HCT116 (cell line): ENCODE data around the gene SPINK2. TPM values are rescaled to one million over a fixed set of nuclear protein-coding genes. Genes with fewer than 3 reads are reported as not detected.

ENCODE experiments used
- ATAC-seq: fragments of 200-7000 bp; cut with Tn5 transposase; 2 replicates; pipeline ENCODE4 v1.9.1; 2020; ENCODE audit warnings: mild to moderate bottlenecking, moderate library complexity
- BruUV-seq: library from RNA; stranded (reverse); fragments of 400-500 nt; replicated peaks from 2 replicates; lab custom pipeline; 2021; lab: Mats Ljungman, UMichigan
- CTCF ChIA-PET: fragments of 300-600 bp; sonication (Branson Sonifier 250); formaldehyde crosslinking; loops from one replicate; lab custom pipeline; 2021; ENCODE audit warnings: antibody characterized with exemption; lab: Charles Lee
- POLR2A ChIA-PET: fragments of 300-600, 350-600 bp; sonication (Branson Sonifier 250); formaldehyde crosslinking; loops from one replicate; lab custom pipeline; 2021; ENCODE audit warnings: antibody characterized with exemption; lab: Charles Lee
- RAD21 ChIA-PET, 2 experiments: fragments of 300-600 bp; sonication (Branson Sonifier 250); formaldehyde crosslinking; loops; one replicate each; lab custom pipeline; 2023; ENCODE audit warnings: low total read pairs in 2 of 2; ENCODE audit not compliant: uncharacterized antibody in 2 of 2, unreplicated experiment in 2 of 2, low non-redundant PET in 1 of 2; lab: Charles Lee
- DNase-seq: peaks from one replicate; pipeline ENCODE4 v3.0.0-alpha.2; 2010; ENCODE audit warnings: low read depth, low spot score
- H2AFZ ChIP-seq: fragments of 200-600 bp; shearing (Covaris generic), sonication (generic); 2 replicates; pipeline ENCODE4 v1.6.1; 2017; ENCODE audit warnings: low read depth, mixed run types, mixed read lengths, antibody characterized with exemption, low read length; ENCODE audit not compliant: poor library complexity, severe bottlenecking
- H3K27ac ChIP-seq: 2 replicates; pipeline ENCODE4 v1.5.1; 2012; ENCODE audit warnings: low read depth, low read length
- H3K27me3 ChIP-seq: fragments of 200-600 bp; sonication (generic); 2 replicates; pipeline ENCODE4 v1.6.1; 2016; ENCODE audit warnings: mixed run types, low read length, mixed read lengths; ENCODE audit not compliant: insufficient read depth
- H3K36me3 ChIP-seq, 2 experiments: fragments of 200-500 bp in 1 of 2; fragments of 200-600 bp in 1 of 2; sonication (Bioruptor generic) in 1 of 2; sonication (generic) in 1 of 2; 2 replicates each; pipeline versions ENCODE4 v1.5.1 to v1.6.1; 2014 to 2016; ENCODE audit warnings: low read length in 2 of 2, inconsistent platforms in 1 of 2, mixed read lengths in 1 of 2, mixed run types in 1 of 2; ENCODE audit not compliant: insufficient read depth in 2 of 2, control insufficient read depth in 1 of 2
- H3K4me1 ChIP-seq, 2 experiments: fragments of 200-600 bp in 1 of 2; sonication (generic) in 1 of 2; 2 replicates each; pipeline versions ENCODE4 v1.5.1 to v1.6.1; 2012 to 2017; ENCODE audit warnings: low read length in 2 of 2, inconsistent platforms in 1 of 2, mild to moderate bottlenecking in 1 of 2, mixed read lengths in 1 of 2, mixed run types in 1 of 2, moderate library complexity in 1 of 2; ENCODE audit not compliant: insufficient read depth in 2 of 2, control insufficient read depth in 1 of 2
- H3K4me2 ChIP-seq: fragments of 200-600 bp; sonication (generic); 2 replicates; pipeline ENCODE4 v1.6.1; 2017; ENCODE audit warnings: mixed run types, low read length, mixed read lengths
- H3K4me3 ChIP-seq, 2 experiments: fragments of 200-600 bp in 1 of 2; sonication (generic) in 1 of 2; replicated peaks in 1 of 2; 2 replicates each; pipeline ENCODE4 v1.5.1; 2011 to 2016; ENCODE audit warnings: low read length in 2 of 2, control low read depth in 1 of 2, low read depth in 1 of 2, mild to moderate bottlenecking in 1 of 2, mixed read lengths in 1 of 2, mixed run types in 1 of 2
- H3K79me2 ChIP-seq: fragments of 200-600 bp; sonication (generic); 2 replicates; pipeline ENCODE4 v1.6.1; 2017; ENCODE audit warnings: mild to moderate bottlenecking, mixed run types, low read length, moderate library complexity, mixed read lengths; ENCODE audit not compliant: insufficient read depth
- H3K9ac ChIP-seq: fragments of 200-600 bp; sonication (generic); 2 replicates; pipeline ENCODE4 v1.6.1; 2016; ENCODE audit warnings: low read length, mixed read lengths
- H3K9me2 ChIP-seq: fragments of 200-600 bp; sonication (generic), shearing (Covaris generic); 2 replicates; pipeline ENCODE4 v1.6.1; 2017; ENCODE audit warnings: mixed run types, mild to moderate bottlenecking, moderate library complexity; ENCODE audit not compliant: insufficient read depth
- H3K9me3 ChIP-seq, 2 experiments: fragments of 200-500 bp in 1 of 2; fragments of 200-600 bp in 1 of 2; sonication (Bioruptor generic) in 1 of 2; sonication (generic) in 1 of 2; 2 replicates each; pipeline ENCODE4 v1.6.1; 2014 to 2017; ENCODE audit warnings: low read length in 2 of 2, mixed read lengths in 2 of 2, inconsistent platforms in 1 of 2, low read depth in 1 of 2, mild to moderate bottlenecking in 1 of 2, mixed run types in 1 of 2, moderate library complexity in 1 of 2; ENCODE audit not compliant: control insufficient read depth in 1 of 2, insufficient read depth in 1 of 2
- H4K20me1 ChIP-seq: fragments of 200-600 bp; sonication (generic), shearing (Covaris generic); 2 replicates; pipeline ENCODE4 v1.6.1; 2017; ENCODE audit warnings: mixed run types, mild to moderate bottlenecking, moderate library complexity; ENCODE audit not compliant: insufficient read depth
- CBX3 ChIP-seq: IDR thresholded peaks from 2 replicates; pipeline ENCODE4 v1.6.1; 2012; ENCODE audit warnings: low read depth
- CEBPB ChIP-seq: IDR thresholded peaks from 2 replicates; pipeline ENCODE4 v1.6.1; 2012; ENCODE audit warnings: low read depth
- EGR1 ChIP-seq: IDR thresholded peaks from 2 replicates; pipeline ENCODE4 v1.6.1; 2012; ENCODE audit warnings: low read depth
- ELF1 ChIP-seq: IDR thresholded peaks from 2 replicates; pipeline ENCODE4 v1.6.1; 2012; ENCODE audit warnings: low read depth, borderline replicate concordance
- EZH2 ChIP-seq: fragments of 200-600 bp; sonication (generic); IDR thresholded peaks from 2 replicates; pipeline ENCODE4 v1.6.1; 2017; ENCODE audit warnings: antibody characterized with exemption, mixed run types
- EZH2phosphoT487 ChIP-seq: fragments of 200-600 bp; IDR thresholded peaks from 2 replicates; pipeline ENCODE4 v1.6.1; 2018; ENCODE audit warnings: antibody characterized with exemption, borderline replicate concordance
- FOSL1 ChIP-seq: IDR thresholded peaks from 2 replicates; pipeline ENCODE4 v1.6.1; 2012; ENCODE audit warnings: low read depth
- MAX ChIP-seq: IDR thresholded peaks from 2 replicates; pipeline ENCODE4 v1.6.1; 2012
- RAD21 ChIP-seq: IDR thresholded peaks from 2 replicates; pipeline ENCODE4 v1.6.1; 2012; ENCODE audit warnings: low read depth, mild to moderate bottlenecking
- SIN3A ChIP-seq: IDR thresholded peaks from 2 replicates; pipeline ENCODE4 v1.6.1; 2012; ENCODE audit warnings: low read depth
- SRF ChIP-seq: IDR thresholded peaks from 2 replicates; pipeline ENCODE4 v1.6.1; 2012; ENCODE audit warnings: low read depth
- YY1 ChIP-seq: IDR thresholded peaks from 2 replicates; pipeline ENCODE4 v1.6.1; 2011; ENCODE audit warnings: low read length, low read depth, moderate library complexity, mild to moderate bottlenecking; ENCODE audit not compliant: insufficient replicate concordance; ENCODE audit errors: extremely low read depth
- ZBTB33 ChIP-seq: IDR thresholded peaks from 2 replicates; pipeline ENCODE4 v1.6.1; 2011; ENCODE audit warnings: mild to moderate bottlenecking, low read length, moderate library complexity; ENCODE audit not compliant: insufficient replicate concordance; ENCODE audit errors: extremely low read depth
- intact Hi-C: fragments of 100-400 bp; cut with micrococcal nuclease; formaldehyde crosslinking; loops from 2 replicates; pipeline ENCODE4 v1.10.0; 2022
- total RNA-seq: library from RNA; stranded (reverse); gene quantifications from one replicate; pipeline ENCODE4 v1.2.1, GENCODE V29; 2021; ENCODE audit not compliant: unreplicated experiment

The SPINK2 gene
- total RNA-seq, 1 experiment from 2014 or later = 2.4 TPM

- ATAC-seq = no peak
- no peak for DNase-seq
- POLR2A ChIA-PET = no interaction called here
Observed at GRCh38 chr4:56786955-56787354, 34.5 kb downstream of the SPINK2 start.

More at GRCh38 chr4:56786955-56787354, 34.5 kb downstream of the SPINK2 start:
- Histone ChIP-seq H3K4me2 (no peak overlapping the region), H3K9me3 (no peaks in the 10 kb centered on the region), H3K9me2 (no peaks in the 10 kb centered on the region), H3K36me3 (no peaks in the 10 kb centered on the region), H3K27ac (no peak overlapping the region), H3K27me3 (no peaks in the 10 kb centered on the region), H2AFZ (no peak overlapping the region), H3K4me3 (no peak overlapping the region), H4K20me1 (no peaks in the 10 kb centered on the region), H3K4me1 (no peaks in the 10 kb centered on the region), H3K9ac (no peak overlapping the region), H3K79me2 (no peaks in the 10 kb centered on the region)
- ChIA-PET RAD21 (no interaction called here), CTCF (interaction anchor here (1.9 kb wide), 1 partner anchor 13 kb away, joined by 4 read pairs; no protein-coding TSS in a partner anchor)
- TF ChIP-seq MAX = no peak
- no peak for TF ChIP-seq FOSL1
- no peak for TF ChIP-seq EGR1
- TF ChIP-seq SIN3A = no peak
- no peak for TF ChIP-seq EZH2phosphoT487
- TF ChIP-seq YY1 = no peak
- TF ChIP-seq ZBTB33 = no peak
- no peak for TF ChIP-seq CEBPB
- TF ChIP-seq EZH2 = no peak
- no peak for TF ChIP-seq ELF1
- TF ChIP-seq SRF = no peak
- no peak for TF ChIP-seq CBX3
- no peak for TF ChIP-seq RAD21
- BruUV-seq = no TSS peak
- intact Hi-C loops = no loop called here
